Liver (tissue), 5 donors: Measurements from ENCODE around the gene OBP2B. TPM values are rescaled to one million over a fixed set of nuclear protein-coding genes. Genes with fewer than 3 reads are reported as not detected.

Source experiments
- ATF3 ChIP-seq: IDR thresholded peaks from 2 replicates; pipeline ENCODE4 v1.6.1; 2016; ENCODE audit warnings: antibody characterized with exemption
- HNF4A ChIP-seq, 2 donors: conservative IDR thresholded peaks; 2 replicates each; pipeline ENCODE4 v1.6.1; 2016; ENCODE audit warnings: antibody characterized with exemption in 2 of 2, mild to moderate bottlenecking in 2 of 2
- HNF4G ChIP-seq: IDR thresholded peaks from 2 replicates; pipeline ENCODE4 v1.6.1; 2016; ENCODE audit warnings: antibody characterized with exemption
- MAX ChIP-seq: IDR thresholded peaks from 2 replicates; pipeline ENCODE4 v1.6.1; 2016; ENCODE audit warnings: antibody characterized with exemption
- SP1 ChIP-seq: IDR thresholded peaks from 2 replicates; pipeline ENCODE4 v1.6.1; 2018; ENCODE audit warnings: antibody characterized with exemption, mild to moderate bottlenecking
- polyA plus RNA-seq, 2 donors: library from polyadenylated mRNA; stranded (reverse) in 1 of 2; unstranded in 1 of 2; fragments of 200-250 nt in 1 of 2; fragments of >200 nt in 1 of 2; fragmentation: Nextera tagmentation in 1 of 2; extraction: Ambion mirVana in 1 of 2; gene quantifications; one replicate each; pipeline versions ENCODE4 v1.2.1 to v1.2.3, GENCODE V29; 2013 to 2015
- total RNA-seq, 2 donors: library from RNA; depleted of rRNA; stranded (reverse); fragments of >200 nt; gene quantifications; one replicate each; pipeline ENCODE4 v1.2.3, GENCODE V29; 2014
- donor health status: healthy.
- donor health status: healthy.
- donor health status: healthy.

OBP2B gene
- total and polyA plus RNA-seq, 4 donors = not detected

- no peak for TF ChIP-seq MAX
- no peak for TF ChIP-seq HNF4A (conservative IDR thresholded peaks at IDR 0.05)
- TF ChIP-seq HNF4G = no peak
- no peak for TF ChIP-seq SP1
- TF ChIP-seq ATF3 = no peak
These were observed 50.4 kb downstream of the OBP2B start (continued) for GRCh38 chr9:133158695-133159094.

Other genes starting within 250 kb of the OBP2B start
- 10 to 100 TPM in 1 of 2 donors, not detected in 1; 53.6 TPM for gene GFI1B, start 230.6 kb downstream of the OBP2B start, total RNA-seq
- under 1 TPM in 1 of 2 donors, not detected in 1; 0.05 TPM for gene GFI1B, start 230.6 kb downstream of the OBP2B start, polyA plus RNA-seq
- gene GTF3C5, start 178.3 kb downstream of the OBP2B start, total RNA-seq = 10 to 100 TPM; 20.9 to 26.2 TPM
- 10 to 100 TPM; 13.2 to 15.5 TPM for gene GTF3C5, start 178.3 kb downstream of the OBP2B start, polyA plus RNA-seq
- gene CEL, start 147.3 kb downstream of the OBP2B start, total RNA-seq = under 1 TPM; 0.09 to 0.25 TPM
- gene CEL, start 147.3 kb downstream of the OBP2B start, polyA plus RNA-seq = under 1 TPM in 1 of 2 donors, not detected in 1; 0.08 TPM
- 10 to 100 TPM in 1 of 2 donors, 1 to 10 TPM in 1; 9.5 to 19.0 TPM for gene RALGDS, start 88.0 kb downstream of the OBP2B start, total RNA-seq
- 1 to 10 TPM; 1.3 to 5.0 TPM for gene RALGDS, start 88.0 kb downstream of the OBP2B start, polyA plus RNA-seq
- 10 to 100 TPM in 1 of 2 donors, 1 to 10 TPM in 1; 3.4 to 25.7 TPM for gene GBGT1, start 45.3 kb downstream of the OBP2B start, total RNA-seq
- gene GBGT1, start 45.3 kb downstream of the OBP2B start, polyA plus RNA-seq = 1 to 10 TPM in 1 of 2 donors, under 1 TPM in 1; 0.33 to 1.2 TPM
- gene ABO, start 66.0 kb upstream of the OBP2B start, total RNA-seq = under 1 TPM; 0.08 to 0.75 TPM
- gene ABO, start 66.0 kb upstream of the OBP2B start, polyA plus RNA-seq = under 1 TPM in 1 of 2 donors, not detected in 1; 0.10 TPM
- 1 to 10 TPM; 4.9 to 9.4 TPM for gene SURF6, start 126.9 kb upstream of the OBP2B start, total RNA-seq
- 10 to 100 TPM in 1 of 2 donors, 1 to 10 TPM in 1; 4.1 to 12.9 TPM for gene SURF6, start 126.9 kb upstream of the OBP2B start, polyA plus RNA-seq
- gene MED22, start 138.9 kb upstream of the OBP2B start, total RNA-seq = 10 to 100 TPM in 1 of 2 donors, 1 to 10 TPM in 1; 9.5 to 10.3 TPM
- 10 to 100 TPM in 1 of 2 donors, 1 to 10 TPM in 1; 3.1 to 10.3 TPM for gene MED22, start 138.9 kb upstream of the OBP2B start, polyA plus RNA-seq
- gene RPL7A, start 139.0 kb upstream of the OBP2B start, total RNA-seq = 100 to 1,000 TPM; 571 to 930 TPM
- 100 to 1,000 TPM; 215 to 837 TPM for gene RPL7A, start 139.0 kb upstream of the OBP2B start, polyA plus RNA-seq
- 10 to 100 TPM; 20.7 to 42.8 TPM for gene SURF1, start 147.2 kb upstream of the OBP2B start, total RNA-seq
- gene SURF1, start 147.2 kb upstream of the OBP2B start, polyA plus RNA-seq = 100 to 1,000 TPM in 1 of 2 donors, 10 to 100 TPM in 1; 58.3 to 106 TPM
- 10 to 100 TPM in 1 of 2 donors, 1 to 10 TPM in 1; 6.0 to 13.5 TPM for gene SURF2, start 147.3 kb upstream of the OBP2B start, total RNA-seq
- 10 to 100 TPM; 13.9 to 15.8 TPM for gene SURF2, start 147.3 kb upstream of the OBP2B start, polyA plus RNA-seq
- 100 to 1,000 TPM; 196 to 386 TPM for gene SURF4, start 166.8 kb upstream of the OBP2B start, total RNA-seq
- gene SURF4, start 166.8 kb upstream of the OBP2B start, polyA plus RNA-seq = 100 to 1,000 TPM; 142 to 238 TPM
- gene STKLD1, start 167.1 kb upstream of the OBP2B start, total RNA-seq = under 1 TPM; 0.25 to 0.37 TPM
- gene STKLD1, start 167.1 kb upstream of the OBP2B start, polyA plus RNA-seq = under 1 TPM; 0.28 to 0.85 TPM
- 1 to 10 TPM; 8.7 to 9.5 TPM for gene REXO4, start 208.8 kb upstream of the OBP2B start, total RNA-seq
- gene REXO4, start 208.8 kb upstream of the OBP2B start, polyA plus RNA-seq = 10 to 100 TPM in 1 of 2 donors, 1 to 10 TPM in 1; 7.4 to 12.1 TPM
- gene ADAMTS13, start 213.1 kb upstream of the OBP2B start, total RNA-seq = 10 to 100 TPM in 1 of 2 donors, 1 to 10 TPM in 1; 6.5 to 11.5 TPM
- 10 to 100 TPM in 1 of 2 donors, 1 to 10 TPM in 1; 9.2 to 13.3 TPM for gene ADAMTS13, start 213.1 kb upstream of the OBP2B start, polyA plus RNA-seq